Fibroblast of mammary gland (primary cell): Measurements from ENCODE around the gene CRACDL.
"Not testable (repeated sequence)": the region's sequence is repeated elsewhere in the genome, so short reads cannot be mapped to it uniquely, and the experiment has no call there.

Experiments used
- DNase-seq: peaks from one replicate; pipeline ENCODE4 v3.0.0-alpha.2; 2010; ENCODE audit warnings: low read depth
- H3K4me3 ChIP-seq: 2 replicates; pipeline ENCODE4 v1.5.1; 2011; ENCODE audit warnings: low read depth, mild to moderate bottlenecking, low read length, moderate library complexity; ENCODE audit not compliant: control insufficient read depth
- CTCF ChIP-seq: conservative IDR thresholded peaks from 2 replicates; pipeline ENCODE4 v1.5.1; 2011; ENCODE audit warnings: low read depth, low read length, inconsistent platforms; ENCODE audit not compliant: control insufficient read depth, insufficient read depth

Gene CRACDL

GRCh38 chr2:98882368-98882767, 53.7 kb downstream of the CRACDL start:
- no peak overlapping the region for H3K4me3 ChIP-seq
- TF ChIP-seq CTCF = no peak
- DNase-seq = no peak

GRCh38 chr2:98881153-98881650, 54.8 kb downstream of the CRACDL start:
- TF ChIP-seq CTCF = no peak
- H3K4me3 ChIP-seq = no peak overlapping the region
- DNase-seq = no peak

GRCh38 chr2:98880266-98881152, 55.5 kb downstream of the CRACDL start:
- TF ChIP-seq CTCF = no peak
- no peak for DNase-seq
- no peak overlapping the region for H3K4me3 ChIP-seq

- H3K4me3 ChIP-seq, DNase-seq: not testable (repeated sequence)
These were observed 58.4 kb downstream of the CRACDL start for GRCh38 chr2:98877658-98878057.

- H3K4me3 ChIP-seq = no peak overlapping the region
- DNase-seq = no peak
- no peak for TF ChIP-seq CTCF
These were observed 59.3 kb downstream of the CRACDL start for GRCh38 chr2:98876741-98877140.

- no peak overlapping the region for H3K4me3 ChIP-seq
- no peak for DNase-seq
- no peak for TF ChIP-seq CTCF
These were observed 60.3 kb downstream of the CRACDL start for GRCh38 chr2:98875746-98876145.

GRCh38 chr2:98875081-98875728, 60.8 kb downstream of the CRACDL start:
- no peak overlapping the region for H3K4me3 ChIP-seq
- TF ChIP-seq CTCF = no peak
- no peak for DNase-seq
